ENCODE data around the gene RAVER1. TPM values are rescaled to one million over a fixed set of nuclear protein-coding genes. Genes with fewer than 3 reads are reported as not detected.

RAVER1 gene
- total and polyA plus RNA-seq, 9 of the 15 experiments (the other 6 are each of a cell fraction or from before 2014, with no cell fraction given): 0.06 to 113 (median 7.0) TPM

DNA sequence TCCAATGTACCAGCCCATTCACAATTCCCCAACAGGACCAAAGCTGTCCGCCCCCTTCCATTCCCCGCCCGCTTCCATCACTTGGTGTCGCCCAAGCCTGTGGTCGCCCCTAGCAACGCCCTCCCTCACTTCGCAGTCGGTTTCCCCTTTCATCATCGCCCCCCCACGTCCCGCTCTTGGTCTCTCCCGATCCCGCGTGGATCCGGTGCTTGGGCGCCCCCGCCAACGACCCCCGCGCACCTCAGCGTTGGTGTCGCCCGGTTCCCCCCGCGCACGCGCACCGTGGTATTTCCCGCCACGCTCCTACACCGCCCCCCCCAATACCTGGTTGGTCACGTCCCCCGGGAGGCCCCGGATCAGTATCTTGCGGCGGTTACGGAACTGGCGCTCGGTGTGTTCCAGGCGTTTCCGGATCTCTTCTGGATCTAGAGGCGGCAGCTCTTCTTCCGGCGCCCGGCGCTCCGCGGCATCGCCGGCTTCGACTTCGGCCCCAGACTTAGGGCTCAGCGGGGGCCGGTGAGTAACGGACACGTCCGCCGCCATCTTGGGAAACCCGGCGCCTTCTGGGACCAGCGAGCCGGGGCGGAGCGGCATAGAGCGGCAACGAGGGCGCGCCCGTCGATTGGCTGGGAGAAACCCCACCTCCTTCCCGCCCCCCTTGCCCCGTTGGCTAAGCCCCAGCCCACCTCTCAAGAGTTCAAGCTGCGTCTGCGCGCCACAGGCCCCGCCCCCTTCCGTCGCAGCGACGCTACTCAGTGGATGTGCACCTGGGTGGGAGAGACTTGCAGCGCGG, at the start of gene RAVER1 (continued):
- peak; percentile 99 for TF ChIP-seq POLR2G (IDR thresholded peaks at IDR 0.05; ENCODE audit: low read depth, low read length)
- no peak for TF ChIP-seq ESRRA (IDR thresholded peaks at IDR 0.05; ENCODE audit: borderline replicate concordance, low read depth)
- TF ChIP-seq FOXJ2 (tag; IDR thresholded peaks at IDR 0.05): no peak
- TF ChIP-seq NCOR1 (IDR thresholded peaks at IDR 0.05): peak; percentile 6; the same call in 1 of the 2 replicates
- TF ChIP-seq, protein P1, sequence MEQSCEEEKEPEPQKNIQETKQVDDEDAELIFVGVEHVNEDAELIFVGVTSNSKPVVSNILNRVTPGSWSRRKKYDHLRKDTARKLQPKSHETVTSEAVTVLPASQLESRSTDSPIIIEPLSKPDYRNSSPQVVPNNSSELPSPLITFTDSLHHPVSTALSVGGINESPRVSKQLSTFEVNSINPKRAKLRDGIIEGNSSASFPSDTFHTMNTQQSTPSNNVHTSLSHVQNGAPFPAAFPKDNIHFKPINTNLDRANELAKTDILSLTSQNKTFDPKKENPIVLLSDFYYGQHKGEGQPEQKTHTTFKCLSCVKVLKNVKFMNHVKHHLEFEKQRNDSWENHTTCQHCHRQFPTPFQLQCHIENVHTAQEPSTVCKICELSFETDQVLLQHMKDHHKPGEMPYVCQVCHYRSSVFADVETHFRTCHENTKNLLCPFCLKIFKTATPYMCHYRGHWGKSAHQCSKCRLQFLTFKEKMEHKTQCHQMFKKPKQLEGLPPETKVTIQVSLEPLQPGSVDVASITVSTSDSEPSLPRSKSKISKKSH (CRISPR knock-in tag; IDR thresholded peaks at IDR 0.05): no peak
- TF ChIP-seq, protein P2, sequence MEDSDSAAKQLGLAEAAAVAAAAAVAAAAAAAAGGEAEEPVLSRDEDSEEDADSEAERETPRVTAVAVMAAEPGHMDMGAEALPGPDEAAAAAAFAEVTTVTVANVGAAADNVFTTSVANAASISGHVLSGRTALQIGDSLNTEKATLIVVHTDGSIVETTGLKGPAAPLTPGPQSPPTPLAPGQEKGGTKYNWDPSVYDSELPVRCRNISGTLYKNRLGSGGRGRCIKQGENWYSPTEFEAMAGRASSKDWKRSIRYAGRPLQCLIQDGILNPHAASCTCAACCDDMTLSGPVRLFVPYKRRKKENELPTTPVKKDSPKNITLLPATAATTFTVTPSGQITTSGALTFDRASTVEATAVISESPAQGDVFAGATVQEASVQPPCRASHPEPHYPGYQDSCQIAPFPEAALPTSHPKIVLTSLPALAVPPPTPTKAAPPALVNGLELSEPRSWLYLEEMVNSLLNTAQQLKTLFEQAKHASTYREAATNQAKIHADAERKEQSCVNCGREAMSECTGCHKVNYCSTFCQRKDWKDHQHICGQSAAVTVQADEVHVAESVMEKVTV (CRISPR knock-in tag; IDR thresholded peaks at IDR 0.05): no peak
- TF ChIP-seq, protein P3, sequence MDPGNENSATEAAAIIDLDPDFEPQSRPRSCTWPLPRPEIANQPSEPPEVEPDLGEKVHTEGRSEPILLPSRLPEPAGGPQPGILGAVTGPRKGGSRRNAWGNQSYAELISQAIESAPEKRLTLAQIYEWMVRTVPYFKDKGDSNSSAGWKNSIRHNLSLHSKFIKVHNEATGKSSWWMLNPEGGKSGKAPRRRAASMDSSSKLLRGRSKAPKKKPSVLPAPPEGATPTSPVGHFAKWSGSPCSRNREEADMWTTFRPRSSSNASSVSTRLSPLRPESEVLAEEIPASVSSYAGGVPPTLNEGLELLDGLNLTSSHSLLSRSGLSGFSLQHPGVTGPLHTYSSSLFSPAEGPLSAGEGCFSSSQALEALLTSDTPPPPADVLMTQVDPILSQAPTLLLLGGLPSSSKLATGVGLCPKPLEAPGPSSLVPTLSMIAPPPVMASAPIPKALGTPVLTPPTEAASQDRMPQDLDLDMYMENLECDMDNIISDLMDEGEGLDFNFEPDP (CRISPR knock-in tag; IDR thresholded peaks at IDR 0.05): no peak
- TF ChIP-seq, protein P4, sequence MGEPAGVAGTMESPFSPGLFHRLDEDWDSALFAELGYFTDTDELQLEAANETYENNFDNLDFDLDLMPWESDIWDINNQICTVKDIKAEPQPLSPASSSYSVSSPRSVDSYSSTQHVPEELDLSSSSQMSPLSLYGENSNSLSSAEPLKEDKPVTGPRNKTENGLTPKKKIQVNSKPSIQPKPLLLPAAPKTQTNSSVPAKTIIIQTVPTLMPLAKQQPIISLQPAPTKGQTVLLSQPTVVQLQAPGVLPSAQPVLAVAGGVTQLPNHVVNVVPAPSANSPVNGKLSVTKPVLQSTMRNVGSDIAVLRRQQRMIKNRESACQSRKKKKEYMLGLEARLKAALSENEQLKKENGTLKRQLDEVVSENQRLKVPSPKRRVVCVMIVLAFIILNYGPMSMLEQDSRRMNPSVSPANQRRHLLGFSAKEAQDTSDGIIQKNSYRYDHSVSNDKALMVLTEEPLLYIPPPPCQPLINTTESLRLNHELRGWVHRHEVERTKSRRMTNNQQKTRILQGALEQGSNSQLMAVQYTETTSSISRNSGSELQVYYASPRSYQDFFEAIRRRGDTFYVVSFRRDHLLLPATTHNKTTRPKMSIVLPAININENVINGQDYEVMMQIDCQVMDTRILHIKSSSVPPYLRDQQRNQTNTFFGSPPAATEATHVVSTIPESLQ (CRISPR knock-in tag; IDR thresholded peaks at IDR 0.05): peak; percentile 63
- peak; percentile 93 for TF ChIP-seq NFRKB (IDR thresholded peaks at IDR 0.05; ENCODE audit: low read depth)
- TF ChIP-seq, protein P5, sequence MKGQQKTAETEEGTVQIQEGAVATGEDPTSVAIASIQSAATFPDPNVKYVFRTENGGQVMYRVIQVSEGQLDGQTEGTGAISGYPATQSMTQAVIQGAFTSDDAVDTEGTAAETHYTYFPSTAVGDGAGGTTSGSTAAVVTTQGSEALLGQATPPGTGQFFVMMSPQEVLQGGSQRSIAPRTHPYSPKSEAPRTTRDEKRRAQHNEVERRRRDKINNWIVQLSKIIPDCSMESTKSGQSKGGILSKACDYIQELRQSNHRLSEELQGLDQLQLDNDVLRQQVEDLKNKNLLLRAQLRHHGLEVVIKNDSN (CRISPR knock-in tag; IDR thresholded peaks at IDR 0.05): peak; percentile 28; the same call in 1 of the 2 replicates
- no peak for TF ChIP-seq JUNB (CRISPR knock-in tag; conservative IDR thresholded peaks at IDR 0.05)
- TF ChIP-seq RAD51 (IDR thresholded peaks at IDR 0.05; ENCODE audit: borderline replicate concordance, low read depth): no peak; the same call in 1 of the 2 replicates
- no peak for TF ChIP-seq ZC3H8 (IDR thresholded peaks at IDR 0.05)
- no peak for TF ChIP-seq NBN (IDR thresholded peaks at IDR 0.05; ENCODE audit: low read depth)
- TF ChIP-seq DIDO1 (tag; IDR thresholded peaks at IDR 0.05; ENCODE audit: low read depth): 0 out of 2 replicates have a peak, but pooled peaks have one; percentile 18
- TF ChIP-seq ZNF551 (CRISPR knock-in tag; IDR thresholded peaks at IDR 0.05): no peak

Measured in K562 (cell line).